Stimulated activated CD8-positive, alpha-beta memory T cell treated with anti-CD3 and anti-CD28 coated beads, Interleukin-2, amount 100 ng/mL, for 1 hour (primary cell): ENCODE results near the gene NPR1.
A peak's percentile ranks its signal among the peaks of the same experiment; 100 is the strongest.
"Not testable (repeated sequence)": the region's sequence is repeated elsewhere in the genome, so short reads cannot be mapped to it uniquely, and the experiment has no call there.

Experiments
- DNase-seq, 2 donors: peaks; one replicate each; pipeline ENCODE4 v3.0.0-alpha.2; 2020; ENCODE audit warnings: low read depth in 2 of 2

Gene NPR1

GRCh38 chr1:153649137-153649862, 29.2 kb upstream of the NPR1 start:
- DNase-seq, result no peak

- no peak for DNase-seq
These were observed 28.6 kb upstream of the NPR1 start for GRCh38 chr1:153649863-153650235.

DNA sequence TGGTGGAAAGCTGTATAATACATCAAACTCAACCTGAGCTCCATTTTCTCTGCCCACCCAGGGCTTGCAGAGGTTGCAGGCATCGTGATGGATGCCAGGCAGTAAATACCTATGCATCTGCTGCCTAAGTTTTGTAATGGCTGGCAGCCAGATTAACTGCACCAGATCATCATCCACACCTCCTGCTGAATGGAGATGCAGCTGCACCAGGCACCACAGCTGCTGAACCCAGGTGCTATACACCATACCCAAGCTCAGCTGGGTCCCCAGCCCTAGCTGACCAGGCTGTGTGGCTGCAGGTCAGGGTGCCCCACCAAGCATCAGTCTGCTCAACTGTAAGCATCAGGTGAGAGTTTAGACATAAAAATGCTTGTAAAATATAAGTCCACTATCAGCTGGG, 26.7 kb upstream of the NPR1 start:
- no peak for DNase-seq

DNA sequence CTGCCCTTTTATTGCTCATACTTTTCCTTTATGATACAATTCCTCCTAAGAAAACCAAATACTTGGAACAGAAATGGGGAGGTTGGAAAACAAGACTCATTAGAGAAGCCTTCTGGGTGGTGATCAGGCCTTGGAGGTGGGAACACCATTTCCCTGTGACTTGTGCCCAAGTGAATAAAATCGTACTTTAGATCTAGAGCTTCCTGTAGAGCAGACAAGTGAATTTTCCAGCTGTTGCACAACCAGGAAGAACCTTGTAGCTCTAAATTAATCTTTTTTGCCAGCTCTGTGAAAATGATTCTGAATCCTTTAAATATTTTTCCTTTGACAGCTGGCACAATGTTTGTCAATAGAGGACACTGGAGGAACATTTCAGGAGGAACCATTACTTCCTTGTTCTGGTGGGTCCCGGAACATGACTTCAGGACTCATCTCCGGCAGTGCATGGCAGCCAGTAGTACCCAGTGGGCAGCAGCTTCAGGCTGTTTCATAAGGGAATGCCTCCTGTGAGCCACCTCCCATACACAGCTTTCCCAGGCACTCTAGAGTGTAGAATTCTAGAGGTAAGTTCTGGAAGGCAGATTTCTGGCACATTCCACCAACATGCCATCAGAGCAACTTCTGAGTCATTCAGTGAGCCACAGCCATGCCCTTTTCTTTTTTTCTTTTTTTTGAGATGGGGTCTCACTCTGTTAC, 25.5 kb upstream of the NPR1 start:
- no peak for DNase-seq

- DNase-seq, result no peak
These were observed 23.2 kb upstream of the NPR1 start for GRCh38 chr1:153655333-153655732.

DNA sequence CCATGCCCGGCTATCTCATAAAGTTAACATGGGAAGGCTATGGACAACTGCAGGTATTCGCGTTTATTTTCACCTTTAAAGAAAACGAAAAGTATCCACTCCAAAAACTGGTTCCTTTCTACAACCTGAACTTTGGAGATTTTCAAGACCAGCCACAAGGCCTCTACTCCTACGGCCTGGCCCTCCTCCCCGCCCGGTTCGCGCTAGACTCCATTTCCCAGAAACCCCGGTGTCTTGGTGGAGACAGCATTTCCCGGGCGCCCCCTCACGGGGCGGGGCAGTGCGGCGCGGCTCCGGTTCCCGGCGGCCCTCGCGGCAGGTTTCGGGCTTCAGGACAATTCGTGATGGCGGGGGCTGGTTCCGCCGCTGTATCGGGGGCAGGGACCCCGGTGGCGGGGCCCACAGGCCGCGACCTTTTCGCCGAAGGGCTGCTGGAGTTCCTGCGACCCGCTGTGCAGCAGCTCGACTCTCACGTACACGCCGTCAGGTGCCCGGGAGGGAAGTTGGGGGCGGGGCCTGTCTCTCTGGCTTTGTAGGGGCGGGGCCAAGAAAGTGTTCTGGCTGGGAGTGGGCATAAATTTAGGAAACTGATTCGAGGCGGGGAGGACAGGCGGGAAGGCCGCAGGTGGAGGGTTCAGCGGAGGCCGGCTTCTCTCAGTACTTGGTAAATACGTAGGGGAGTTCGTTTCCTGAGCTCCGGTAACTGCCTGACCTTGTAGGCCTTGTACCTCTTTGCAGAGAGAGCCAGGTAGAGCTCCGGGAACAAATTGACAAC, 19.9 kb upstream of the NPR1 start, which contains the start of gene SNAPIN:
SNAPIN (plus strand) TSS at position 304 of the 775 bp plus-strand sequence; CDS start at position 345, 41 bp downstream.
- DNase-seq, result peak; percentile 76 to 79

DNA sequence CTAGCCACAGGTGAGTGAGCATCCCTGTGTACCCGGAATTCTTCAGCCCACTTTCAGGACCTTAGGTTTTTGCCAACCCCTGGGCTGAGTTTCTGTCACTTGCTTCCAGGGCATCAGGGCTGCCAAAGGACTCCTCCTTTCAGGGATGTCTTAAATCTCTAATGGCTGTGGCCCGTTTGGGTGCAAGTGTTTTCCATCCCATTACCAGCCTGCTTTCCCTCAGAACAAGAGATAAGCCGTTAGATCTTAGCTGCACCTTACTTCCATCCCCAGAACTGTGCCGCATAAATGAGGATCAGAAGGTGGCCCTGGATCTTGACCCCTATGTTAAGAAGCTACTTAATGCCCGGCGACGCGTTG, 19.3 kb upstream of the NPR1 start:
- DNase-seq, result no peak

DNA sequence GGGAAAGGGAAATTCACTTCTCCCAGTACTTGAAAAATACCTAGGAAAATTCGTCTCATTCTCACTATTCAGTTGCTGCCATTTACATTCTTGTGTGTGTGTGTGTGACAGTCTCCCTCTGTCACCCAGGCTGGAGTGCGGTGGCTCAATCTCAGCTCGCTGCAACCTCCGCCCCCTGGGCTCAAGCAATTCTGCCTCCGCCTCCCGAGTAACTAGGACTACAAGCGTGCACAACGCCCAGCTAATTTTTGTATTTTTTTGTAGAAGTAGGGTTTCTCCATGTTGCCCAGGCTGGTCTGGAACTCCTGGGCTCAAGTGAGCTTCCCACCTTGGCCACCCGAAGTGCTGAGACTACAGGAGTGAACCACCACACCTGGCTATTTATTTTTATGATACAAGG, 18.8 kb upstream of the NPR1 start:
- DNase-seq, result no peak

GRCh38 chr1:153661111-153661708, 17.3 kb upstream of the NPR1 start:
- no peak for DNase-seq

GRCh38 chr1:153662269-153662668, 16.2 kb upstream of the NPR1 start:
- no peak for DNase-seq

DNA sequence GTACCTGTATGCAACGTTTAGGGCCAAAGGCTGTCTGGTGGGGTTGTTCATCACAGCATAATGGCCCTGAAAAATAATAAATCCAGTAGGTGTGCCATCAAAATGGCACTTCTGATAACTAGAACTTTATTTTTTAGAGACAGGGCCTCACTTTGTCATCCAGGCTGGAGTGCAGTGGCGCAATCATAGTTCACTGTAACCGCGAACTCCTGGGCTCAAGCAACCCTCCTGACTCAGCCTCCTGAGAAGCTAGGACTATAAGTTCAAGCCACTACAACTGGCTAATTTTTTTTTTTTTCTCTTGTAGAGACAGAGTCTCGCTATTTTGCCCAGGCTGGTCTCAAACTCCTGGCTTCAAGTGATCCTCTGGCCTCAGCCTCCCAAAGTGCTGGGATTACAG, 15.3 kb upstream of the NPR1 start:
- no peak for DNase-seq

DNA sequence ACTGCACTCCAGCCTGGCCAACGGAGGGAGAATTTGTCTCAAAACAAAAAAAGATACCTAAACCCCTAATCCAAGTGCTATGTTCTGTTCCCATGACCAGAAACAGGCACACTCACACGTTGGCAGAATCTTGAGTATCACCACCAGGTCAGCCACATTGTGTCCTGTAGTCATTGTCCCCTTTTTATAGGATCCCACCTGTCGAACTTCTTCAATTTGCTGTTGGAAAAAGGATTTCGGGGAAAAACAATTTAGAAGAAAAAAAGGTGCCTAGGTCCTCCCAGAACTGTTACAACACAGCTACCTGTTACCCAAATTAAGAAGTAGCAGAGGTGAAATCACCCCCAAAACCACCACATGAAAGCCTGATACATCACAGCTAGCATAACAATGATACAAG, 11.0 kb upstream of the NPR1 start:
- no peak for DNase-seq

DNA sequence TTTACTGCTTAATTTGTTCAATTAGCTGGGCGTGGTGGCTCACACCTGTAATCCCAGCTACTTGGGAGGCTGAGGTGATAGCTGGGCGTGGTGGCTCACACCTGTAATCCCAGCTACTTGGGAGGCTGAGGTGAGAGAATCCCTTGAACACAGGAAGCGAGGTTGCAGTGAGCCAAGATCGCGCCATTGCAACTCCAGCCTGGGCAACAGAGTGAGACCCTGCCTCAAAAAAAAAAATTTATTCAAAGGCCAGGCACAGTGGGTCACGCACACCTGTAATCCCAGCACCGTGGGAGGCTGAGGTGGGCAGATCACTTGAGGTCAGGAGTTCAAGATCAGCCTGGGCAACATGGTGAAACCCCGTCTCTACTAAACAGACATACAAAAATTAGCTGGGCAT, 9.8 kb upstream of the NPR1 start:
- not testable (repeated sequence) for DNase-seq

- DNase-seq, result no peak
These were observed 8.9 kb upstream of the NPR1 start for GRCh38 chr1:153669606-153670005.

GRCh38 chr1:153670257-153670858, 8.1 kb upstream of the NPR1 start:
- no peak for DNase-seq

DNA sequence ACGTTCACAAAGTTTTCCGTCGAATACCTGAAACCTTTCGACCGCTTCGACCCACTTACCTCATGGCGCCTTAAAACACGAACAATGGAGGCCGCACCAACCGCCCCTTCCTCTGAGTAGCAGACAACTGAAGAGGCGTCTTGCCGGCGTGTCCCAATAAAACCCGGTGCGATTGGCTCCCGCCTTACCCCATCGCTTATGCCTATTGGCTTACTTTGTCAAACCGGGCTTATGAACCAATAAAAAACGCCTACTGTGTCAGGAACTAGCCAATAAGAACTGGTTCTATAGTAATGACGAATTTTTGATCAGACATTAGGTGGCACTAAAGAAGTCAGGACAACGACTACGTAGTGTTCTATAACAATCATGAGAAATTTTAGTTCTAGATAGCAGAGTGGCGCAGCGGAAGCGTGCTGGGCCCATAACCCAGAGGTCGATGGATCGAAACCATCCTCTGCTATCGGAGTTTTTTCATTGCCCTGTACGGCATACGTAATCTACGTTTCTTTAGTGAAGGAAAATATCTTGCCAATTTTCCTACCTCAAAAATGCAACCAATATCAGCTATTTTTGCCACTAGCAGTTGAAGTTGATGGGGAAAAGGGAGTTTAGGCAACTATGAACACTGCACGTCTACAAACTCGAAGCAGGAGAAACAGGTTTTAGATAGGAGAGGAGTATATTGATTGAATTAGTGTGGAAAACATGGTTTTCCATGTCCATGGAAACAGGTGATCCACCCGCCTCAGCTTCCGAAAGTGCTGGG, 7.4 kb upstream of the NPR1 start, which contains the start of gene ILF2:
ILF2 (minus strand) TSS at position 135 of the 769 bp plus-strand sequence; CDS start at position 64, 71 bp downstream.
- DNase-seq, result peak; percentile 93 to 94

- not testable (repeated sequence) for DNase-seq
These were observed 6.7 kb upstream of the NPR1 start for GRCh38 chr1:153671628-153672353.

DNA sequence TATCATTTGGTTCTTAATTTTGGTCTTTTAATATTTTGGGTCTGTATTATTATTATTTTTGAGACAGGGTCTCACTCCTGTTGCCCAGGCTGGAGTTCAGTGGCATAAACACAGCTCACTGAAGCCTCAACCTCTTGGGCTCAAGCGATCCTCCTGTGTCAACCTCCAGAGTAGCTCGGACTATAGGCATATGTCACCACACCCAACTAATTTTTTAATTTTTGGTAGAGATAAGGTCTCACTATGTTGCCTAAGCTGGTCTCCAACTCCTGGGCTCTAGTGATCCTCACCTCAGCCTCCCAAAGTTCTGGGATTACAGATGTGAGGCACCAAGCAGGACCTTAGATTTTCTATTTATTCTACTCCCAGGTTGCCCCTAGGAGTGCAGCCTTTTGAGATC, 5.0 kb upstream of the NPR1 start:
- no peak for DNase-seq

DNA sequence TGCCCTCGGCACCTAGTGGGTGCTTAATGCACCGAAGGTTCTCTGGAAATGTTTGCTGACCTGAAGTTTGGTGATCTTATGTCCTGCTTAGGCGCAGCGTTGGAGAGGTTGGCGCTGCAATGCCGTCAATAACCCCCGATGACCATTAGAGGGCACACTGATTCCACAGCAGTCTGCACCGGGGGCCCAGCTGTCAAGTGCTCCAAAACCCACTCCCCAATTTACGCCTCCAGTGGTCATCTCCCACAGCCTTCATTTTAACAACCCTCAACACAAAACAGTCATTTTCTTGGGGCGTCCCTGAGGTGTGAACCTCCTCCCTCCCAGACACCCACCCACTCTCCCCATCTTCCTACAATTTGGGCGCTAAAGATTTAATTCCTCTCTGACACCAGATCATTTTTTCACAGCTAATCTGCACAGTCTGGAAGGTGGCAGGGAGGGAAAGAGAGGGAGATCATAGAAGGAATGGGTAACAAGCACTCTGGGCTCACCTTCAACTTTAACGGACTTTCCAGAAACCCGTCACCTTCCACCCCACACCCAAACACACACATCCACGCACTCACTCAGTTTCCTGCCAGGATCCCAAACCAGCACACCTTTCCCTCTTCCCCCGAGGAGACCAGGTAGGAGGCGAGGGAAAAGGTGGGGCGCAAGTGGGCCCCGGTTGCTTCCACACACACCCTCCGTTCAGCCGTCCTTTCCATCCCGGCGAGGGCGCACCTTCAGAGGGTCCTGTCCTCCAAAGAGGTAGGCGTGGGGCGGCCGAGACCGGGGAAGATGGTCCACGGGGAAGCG, 570 bp upstream of the NPR1 start:
- DNase-seq, result no peak
